ENCODE measurements around the gene IP6K2.
"Not testable (repeated sequence)": the region's sequence is repeated elsewhere in the genome, so short reads cannot be mapped to it uniquely, and the experiment has no call there.

Gene IP6K2

DNA sequence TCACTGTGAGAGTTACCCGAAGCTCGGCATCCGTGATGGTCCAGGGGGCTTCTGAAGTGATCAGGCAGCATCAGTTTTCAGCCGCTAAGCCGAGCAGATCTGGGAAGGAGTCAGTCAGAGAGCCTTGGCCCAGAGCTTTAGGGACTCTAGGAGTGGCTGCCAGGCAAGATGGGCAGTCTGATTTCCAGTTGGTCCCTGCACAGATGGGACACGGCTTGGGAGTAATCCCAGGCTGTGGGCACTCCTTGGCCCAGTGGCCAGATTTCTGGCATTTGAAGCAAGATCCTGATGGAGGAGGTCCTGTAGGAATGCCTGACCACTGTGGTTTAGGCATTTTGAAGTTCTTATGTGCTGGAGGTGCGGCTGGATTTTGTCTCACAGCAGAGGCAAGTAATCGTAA is 10.5 kb upstream of the IP6K2 start:
- DNase-seq (ENCODE audit: low spot score): no peak

DNA sequence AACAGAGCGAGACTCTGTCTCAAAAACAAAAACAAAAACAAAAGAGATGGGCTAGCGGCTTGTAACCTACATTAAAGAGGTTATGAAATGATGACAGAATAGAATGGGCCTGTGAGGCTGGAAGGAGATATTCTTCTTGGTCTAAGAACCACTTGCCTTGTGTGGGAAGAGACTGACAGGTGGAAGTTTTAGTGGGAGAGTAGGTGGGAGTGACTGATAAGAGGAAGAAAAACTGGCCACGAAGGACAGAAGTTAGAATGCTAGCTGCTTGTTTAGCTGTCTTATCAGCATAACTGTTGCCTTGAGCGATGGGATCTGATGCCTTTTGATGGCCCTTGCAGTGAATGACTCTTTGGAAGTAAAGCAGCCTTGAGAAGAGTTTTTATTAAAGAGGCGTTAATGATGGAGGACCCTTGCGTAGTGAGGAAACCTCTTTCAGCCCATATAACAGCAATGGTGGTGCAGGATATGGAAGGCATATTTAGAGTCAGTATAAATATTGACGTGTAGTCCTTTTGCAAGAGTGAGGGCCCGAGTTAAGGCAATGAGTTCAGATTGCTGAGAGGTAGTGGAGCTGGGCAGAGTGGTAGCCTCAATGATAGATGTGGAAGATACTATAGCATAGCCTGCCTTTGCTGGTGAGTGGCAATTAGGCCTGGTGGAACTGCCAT is 8.3 kb upstream of the IP6K2 start:
- not testable (repeated sequence) for DNase-seq (ENCODE audit: low spot score)

DNA sequence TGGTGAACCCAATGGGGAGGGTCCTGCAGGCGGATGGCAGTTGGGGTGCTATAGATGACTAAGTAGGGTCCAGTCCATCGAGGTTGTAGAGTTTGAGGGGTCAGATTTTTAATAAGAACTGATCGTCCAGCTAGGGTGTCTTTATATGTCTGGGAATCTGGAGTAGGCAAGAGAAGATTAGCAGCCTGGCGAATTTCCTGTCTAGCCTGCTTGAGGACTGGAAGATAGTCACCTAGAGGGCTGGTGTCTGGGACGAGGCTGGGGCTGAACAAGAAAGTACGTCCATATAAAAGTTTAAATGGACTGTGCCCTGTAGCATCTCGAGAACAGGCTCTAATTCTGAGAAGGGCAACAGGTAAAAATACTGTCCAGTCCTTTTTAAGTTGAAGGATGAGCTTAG is 6.7 kb upstream of the IP6K2 start:
- DNase-seq (ENCODE audit: low spot score): no peak

DNA sequence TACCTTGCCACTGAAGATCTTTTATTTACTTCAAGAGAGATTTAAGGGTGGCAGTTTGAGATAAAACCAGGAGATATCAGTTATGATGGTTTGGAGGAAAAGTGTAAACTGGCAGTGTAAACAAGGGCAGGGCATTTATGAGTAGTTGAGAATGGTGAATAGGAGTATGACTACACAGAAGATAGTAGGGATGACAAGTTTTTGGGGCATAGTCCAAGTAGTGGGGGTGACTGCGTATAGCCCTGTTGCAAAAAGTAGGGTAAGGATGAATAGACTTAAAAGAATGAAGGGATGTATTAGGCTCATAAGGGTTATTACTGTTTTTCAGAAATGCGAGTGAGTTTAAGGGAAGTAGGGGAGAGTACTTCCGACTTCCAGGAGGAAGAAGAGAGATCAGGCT is 6.3 kb upstream of the IP6K2 start:
- DNase-seq (ENCODE audit: low spot score): not testable (repeated sequence)

DNA sequence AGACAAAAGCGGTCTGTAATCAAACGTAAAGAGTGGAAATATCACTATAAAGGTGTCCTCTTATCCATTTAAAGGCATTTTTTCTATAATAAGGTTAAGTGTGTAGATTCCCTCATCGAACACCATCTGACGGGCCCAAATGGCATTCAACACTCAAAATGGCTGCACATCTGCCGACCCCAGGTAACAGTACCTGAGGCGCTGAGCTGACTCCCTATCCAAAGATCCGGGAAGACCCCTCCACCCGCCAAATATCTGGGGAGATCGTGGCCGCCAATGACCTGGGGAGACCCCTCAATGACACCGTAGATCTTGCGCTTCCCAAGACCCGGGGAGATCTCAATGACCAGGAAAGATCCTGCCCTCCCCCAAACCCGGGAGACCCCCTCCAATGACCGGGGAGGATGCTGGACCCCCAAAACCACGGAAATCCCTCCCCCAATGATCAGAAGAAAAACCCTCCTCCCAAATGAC is 476 bp downstream of the IP6K2 start:
- DNase-seq (ENCODE audit: low spot score): no peak

DNA sequence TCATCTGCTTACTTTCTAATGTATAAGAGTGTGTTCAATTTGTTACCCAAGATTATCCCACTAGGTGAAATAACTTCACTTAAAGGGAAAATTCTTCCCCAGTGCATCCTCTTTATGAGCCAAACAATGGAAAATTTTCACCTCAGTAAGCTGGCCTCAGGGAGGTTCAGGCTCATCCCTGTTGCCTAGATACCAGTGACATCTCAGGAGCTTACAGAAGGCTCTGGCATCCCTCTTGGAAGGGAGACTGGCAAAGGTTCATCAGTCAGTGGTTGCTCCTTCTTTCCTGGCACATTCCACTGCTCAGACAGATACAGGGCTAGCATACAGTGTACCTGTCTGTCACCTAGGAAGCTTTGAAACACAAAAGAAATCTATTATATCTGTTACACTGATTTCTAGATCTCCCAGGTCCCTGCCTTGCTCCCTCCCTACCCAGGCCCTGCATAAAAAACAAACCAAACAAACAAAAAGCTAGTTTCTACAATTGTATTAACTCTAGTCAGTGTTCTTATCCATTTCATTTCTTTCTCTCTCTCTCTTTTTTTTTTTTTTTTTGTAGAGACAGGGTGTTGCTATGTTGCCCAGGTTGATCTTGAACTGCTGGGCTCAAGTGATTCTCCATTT is 1.7 kb downstream of the IP6K2 start:
- no peak for DNase-seq (ENCODE audit: low spot score)

DNA sequence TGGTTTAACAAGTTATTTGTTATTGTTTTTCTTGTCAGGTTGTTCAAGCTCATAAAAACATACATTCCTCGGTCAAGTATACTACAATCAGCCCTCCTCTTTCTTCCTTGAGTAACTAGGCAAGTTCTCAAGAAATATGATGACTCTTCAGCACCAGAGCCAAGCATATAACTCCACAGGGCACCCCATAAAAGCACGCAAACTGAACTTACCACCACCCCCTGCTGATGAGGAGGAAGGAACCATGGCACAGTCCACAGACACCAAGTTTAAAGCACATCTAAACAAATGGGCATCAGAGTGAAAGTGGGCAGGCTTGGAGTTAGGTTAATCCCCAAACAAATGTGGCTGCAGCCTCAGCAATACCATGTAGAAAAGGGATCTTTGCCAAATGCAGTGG is 5.3 kb downstream of the IP6K2 start:
- no peak for DNase-seq (ENCODE audit: low spot score)

DNA sequence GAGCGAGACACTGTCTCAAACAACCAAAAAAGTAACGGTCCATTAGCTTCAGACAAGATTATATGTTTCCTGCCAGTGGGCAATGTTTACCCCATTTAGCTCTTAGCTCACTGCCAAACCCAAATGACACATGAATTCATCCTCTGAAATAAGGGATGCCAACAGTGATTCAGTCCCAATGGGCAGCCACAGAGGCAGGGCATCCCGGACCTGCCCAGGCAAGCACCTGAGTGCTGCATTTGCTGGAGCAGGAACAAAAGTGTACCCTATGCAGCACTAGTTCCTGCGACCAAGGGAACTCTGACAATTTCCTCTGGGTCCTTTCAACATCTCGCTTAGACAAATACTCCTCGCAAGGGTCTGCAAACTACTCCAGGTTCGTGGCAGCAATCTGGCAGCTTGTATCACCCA is 8.0 kb downstream of the IP6K2 start:
- no peak for DNase-seq (ENCODE audit: low spot score)

DNA sequence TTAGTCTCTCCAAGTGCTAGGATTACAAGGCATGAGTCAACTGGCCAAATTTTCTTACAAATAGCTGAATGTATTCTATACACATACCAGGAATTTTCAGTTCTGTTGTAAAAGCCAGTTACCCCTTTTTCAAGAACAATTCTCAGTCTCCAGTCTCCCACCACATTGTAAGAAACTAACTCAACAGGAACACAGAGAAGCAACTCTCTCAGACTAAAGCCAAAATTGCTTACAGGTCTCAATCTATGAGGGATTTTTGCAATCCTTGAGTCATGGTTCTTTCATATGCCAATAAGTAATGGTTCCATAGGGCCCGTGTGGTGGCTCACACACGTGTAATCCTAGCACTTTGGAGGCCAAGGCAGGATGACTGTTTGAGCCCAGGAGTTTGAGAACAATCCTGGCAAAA is 8.5 kb downstream of the IP6K2 start:
- DNase-seq (ENCODE audit: low spot score): no peak

DNA sequence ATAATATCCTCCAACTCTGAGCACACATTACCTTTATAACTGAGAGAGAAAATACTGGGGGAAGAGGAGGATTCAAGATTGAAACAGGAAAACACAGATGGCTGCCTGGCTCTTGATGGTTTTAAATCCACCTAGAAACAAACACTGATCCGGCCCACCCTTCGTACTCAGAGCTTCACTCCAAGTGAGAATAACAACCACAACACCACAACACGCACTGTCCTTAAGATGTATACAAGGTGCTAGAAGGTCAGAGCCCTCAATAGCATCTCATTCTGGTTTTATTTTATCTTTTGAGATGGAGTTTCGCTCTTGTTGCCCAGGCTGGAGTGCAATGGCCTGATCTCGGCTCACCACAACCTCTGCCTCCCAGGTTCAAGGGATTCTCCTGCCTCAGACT is 9.9 kb downstream of the IP6K2 start:
- no peak for DNase-seq (ENCODE audit: low spot score)

DNA sequence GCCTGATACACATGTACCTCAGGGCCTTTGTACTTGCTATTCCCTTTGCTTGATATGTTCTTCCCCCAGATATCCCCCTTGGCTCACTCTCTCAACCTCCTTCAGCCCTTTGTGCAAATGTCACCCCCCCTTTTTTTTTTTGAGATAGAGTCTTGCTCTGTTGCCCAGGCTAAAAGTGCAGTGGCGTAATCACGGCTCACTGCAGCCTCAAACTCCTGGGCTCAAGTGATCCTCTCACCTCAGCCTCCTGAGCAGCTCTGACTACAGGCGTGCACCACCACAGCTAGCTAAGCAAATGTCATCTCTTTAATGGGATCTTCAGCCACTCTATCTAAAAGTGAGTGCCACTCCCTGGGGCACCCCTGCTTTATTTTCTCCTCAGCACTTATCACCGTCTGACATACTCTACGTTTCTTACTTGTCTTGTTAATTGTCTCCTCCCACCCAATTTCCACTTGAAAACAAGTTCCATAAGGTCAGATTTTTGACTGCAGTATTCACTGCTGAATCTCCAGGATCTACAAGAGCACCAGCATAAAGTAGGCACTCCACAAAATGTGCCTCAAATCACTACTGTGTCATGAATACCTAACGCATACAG is 14.6 kb downstream of the IP6K2 start:
- no peak for DNase-seq (ENCODE audit: low spot score)

DNA sequence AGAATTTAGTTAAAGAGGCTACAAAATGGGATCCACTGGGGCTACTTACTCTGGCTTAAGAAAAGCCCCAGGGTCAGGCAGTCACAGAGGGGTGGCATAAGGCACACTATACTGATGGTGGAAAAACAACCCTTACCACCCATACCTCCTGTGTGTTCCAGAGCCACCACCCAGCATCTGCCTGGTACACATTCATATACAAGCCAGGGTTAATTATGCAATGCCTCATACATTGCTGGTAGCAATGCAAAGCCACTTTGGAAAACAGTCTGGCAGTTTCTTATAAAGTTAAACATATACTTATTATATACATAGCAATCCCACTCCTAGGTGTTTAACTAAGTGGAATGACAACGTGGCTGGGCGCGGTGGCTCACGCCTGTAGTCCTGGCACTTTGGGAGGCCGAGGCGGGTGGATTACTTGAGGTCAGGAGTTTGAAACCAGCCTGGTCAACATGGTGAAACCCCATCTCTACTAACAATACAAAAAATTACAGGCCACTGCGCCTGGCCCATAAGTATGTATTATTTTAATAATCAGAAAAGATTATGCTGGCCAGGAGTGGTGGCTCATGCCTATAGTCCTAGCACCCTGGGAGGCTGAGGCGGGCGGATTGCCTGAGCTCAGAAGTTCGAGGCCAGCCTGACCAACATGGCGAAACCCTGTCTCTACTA is 16.2 kb downstream of the IP6K2 start:
- DNase-seq (ENCODE audit: low spot score): no peak

DNA sequence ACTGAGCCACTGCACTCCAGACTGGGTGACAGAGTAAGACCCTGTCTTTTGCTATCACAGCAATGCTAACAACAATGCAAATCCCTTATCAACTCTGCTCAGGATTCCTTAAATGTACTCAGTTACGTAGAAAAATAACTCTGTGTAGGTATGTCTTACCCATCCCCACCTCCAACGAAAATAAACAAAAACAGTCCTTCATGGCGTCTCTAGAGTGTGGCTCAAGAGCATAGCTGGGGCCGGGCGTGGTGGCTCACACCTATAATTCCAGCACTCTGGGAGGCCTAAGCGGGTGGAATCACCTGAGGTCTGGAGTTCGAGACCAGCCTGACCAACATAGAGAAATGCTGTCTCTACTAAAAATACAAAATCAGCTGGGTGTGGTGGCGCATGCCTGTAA is 18.1 kb downstream of the IP6K2 start:
- DNase-seq (ENCODE audit: low spot score): no peak

DNA sequence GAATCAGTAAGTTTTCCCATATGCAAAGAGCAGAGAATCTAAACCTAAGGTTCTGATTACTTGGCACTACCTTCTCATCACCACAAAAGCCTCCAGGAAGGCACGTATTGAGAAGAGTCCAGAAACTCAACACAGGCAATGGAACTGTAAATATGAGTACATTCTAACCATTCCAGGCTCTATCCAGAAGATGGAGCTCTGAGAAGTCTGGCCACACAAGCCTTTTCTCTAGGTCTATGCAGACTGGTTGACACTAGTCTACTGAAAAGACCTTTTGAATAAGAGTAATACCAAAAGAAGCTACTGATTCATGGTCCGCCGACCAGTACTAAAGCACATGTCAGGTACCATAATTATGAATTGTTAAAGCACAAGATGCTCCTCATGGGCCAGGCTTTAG is 19.1 kb downstream of the IP6K2 start:
- peak; percentile 34 for DNase-seq (ENCODE audit: low spot score)

DNA sequence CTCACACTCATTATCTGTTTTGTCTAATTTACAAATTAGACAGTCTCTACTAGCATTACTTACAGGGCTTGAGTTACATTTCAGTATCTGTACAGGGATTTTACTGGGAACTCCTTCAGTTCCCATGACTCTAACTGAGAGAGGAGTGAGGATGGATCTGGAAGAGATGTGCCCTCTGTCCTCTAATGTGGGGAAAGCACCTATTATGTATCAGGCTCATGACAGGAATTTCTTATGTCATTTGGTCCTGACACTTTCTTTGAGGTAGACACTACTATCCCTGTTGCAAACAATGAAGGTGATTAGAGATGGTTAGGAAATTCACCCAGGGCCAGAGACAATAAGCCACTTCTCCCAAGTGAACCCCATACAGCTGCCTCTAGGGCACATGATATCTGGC is 20.4 kb downstream of the IP6K2 start:
- DNase-seq (ENCODE audit: low spot score): no peak

DNA sequence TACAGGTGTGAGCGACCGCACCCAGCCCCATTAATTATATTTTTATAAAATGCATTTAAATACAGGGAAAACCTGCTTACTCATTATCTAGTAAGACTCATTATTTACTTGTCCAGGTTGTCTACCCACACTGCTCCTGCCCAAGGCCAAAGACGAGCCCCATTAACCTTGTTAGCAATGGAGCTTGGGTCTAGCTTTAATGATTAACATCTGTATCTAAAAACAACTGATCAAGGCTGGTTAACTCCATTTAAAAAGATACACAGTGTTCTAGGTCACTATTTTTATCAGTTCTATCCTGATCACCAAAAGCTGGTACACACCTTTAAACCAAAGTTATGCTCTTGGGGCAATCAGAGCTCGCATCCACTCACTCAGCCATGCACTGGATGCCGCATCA is 20.9 kb downstream of the IP6K2 start:
- DNase-seq (ENCODE audit: low spot score): no peak

DNA sequence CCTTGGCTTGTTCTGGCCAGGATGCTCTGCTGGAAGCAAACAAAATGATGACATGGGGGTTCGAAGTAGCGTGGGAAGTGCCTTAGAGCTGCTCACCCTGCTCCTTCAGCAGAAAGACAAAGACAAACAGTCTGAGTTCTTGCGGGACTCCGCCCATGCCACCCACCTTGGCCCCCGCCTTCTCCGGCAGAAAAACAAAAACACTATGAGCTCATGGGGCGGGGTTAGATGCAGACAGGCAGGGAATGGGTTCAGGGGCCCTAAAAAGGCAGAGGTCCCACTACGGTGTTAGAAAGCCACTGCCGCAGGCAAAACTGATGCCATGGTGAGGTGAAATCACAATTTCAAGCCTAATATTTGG is 21.6 kb downstream of the IP6K2 start:
- DNase-seq (ENCODE audit: low spot score): peak; percentile 23

DNA sequence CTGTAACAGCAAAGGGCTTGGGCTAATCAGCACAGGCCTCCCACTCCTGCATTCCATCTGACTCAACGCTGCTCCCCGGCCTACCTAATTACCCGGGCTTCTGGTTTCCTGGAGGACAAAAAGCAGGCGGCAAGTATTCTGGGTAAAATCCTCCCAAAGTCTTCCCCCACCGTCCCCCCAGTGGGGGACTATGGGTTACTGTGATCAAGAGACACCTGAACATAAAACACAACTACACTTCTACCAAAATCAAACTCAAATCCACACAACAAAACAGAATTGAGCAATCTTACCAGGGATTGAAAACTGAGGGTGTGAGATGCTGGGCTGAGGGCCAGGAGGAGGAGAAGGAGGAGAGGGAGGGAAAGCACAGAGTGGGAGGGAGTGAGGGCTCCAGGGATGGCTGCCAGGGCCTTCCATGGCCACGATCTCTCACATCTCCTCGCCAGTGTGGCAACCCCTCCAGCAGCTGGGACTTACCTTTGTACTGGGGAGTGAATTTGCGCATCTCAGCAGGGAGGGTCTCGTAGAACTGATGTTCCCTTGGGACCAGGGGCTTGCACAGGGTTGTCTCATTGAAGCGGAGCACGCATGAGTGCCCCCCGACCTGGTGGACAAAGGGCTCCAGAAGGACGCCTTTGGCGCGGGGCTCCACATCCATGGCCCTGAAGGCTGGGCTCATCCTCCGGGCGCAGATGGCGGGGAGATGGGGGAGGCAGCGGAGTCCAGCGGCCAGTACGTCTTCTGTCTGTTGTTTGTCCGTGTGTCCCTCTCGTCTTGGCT is 22.2 kb downstream of the IP6K2 start:
- DNase-seq (ENCODE audit: low spot score): peak; percentile 50

DNA sequence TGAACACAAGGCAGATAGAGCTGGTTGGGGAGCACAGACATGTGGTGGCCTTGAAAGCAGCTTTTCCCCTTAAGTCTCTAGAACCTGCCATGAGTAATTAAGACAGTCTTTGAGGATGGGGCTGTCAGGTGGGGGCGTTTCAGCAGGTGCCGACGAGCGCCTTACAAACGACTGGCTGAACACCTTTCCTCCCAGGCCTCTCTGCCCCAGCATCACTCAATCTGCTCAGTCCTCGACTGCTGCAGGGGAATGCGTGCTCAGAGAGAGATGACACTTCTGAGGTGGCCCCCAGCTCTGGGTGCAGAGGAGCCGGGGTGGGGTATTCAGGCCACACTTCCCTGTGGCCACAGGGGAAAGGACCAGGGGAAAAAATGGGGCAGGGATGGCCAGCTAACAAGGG is 23.2 kb downstream of the IP6K2 start:
- DNase-seq (ENCODE audit: low spot score): no peak

DNA sequence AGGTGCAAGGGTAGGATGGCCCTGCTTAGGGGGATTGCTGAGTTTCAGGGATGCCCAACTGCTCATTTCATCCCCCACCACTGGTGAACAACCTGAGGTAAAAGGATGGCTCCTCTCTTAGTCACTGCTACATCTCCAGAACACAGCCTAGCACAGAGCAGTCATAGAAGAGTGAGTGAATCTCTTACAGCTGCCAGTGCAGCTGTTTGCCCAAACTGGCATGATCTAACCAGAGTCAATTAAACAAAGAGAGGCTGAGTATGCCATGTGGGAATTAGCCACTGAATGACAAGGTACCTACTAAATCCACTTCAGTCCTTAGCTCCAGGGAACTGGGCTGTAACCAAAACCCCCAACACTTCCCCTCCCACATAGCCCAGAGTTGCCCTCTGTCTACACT is 24.5 kb downstream of the IP6K2 start:
- DNase-seq (ENCODE audit: low spot score): no peak

DNA sequence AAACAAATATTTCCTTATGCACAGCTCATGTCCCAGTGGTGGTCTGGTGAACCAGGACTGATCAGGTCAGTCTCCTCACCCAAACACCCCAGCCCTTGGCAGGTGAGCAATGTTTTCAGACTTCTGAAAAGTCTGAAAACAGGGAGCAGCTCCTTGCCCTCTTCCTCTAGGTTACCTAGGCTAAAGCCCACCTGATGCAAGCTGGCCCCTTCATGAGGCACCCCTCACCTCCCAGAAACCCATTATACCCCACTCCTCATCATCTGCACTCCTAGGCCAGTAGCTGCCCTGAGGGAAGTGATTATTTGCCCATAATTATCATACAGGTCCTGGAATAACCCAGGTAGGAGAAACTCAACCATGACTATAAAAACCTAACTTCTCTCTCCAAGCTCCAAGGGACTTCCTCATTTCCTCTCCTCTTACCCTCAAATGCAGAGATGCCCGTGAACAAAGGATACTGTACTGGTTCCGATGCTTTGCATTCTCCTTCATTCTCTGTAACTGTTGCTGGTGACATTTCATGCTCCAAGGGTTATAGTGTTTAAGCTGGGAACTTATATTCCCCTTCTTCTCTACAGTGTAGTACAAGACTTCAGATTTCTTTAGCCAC is 26.1 kb downstream of the IP6K2 start:
- DNase-seq (ENCODE audit: low spot score): no peak

DNA sequence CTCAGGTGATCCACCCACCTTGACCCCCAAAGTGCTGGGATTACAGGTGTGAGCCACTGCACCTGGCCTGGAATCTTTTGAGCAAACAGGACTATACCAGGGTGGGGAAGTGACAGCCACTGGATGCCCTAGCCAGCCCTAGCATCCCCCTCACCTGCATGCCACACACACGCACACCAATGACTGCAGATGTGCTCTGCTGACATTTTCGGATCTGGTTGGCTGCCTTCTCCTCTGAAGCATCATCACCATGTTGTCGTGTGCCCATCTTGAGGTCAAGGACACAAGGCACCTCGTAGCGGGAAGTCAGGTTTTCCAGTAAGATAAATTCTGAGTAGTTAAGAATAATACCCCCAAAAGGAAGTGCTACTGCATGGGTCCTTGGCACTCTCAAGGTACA is 27.6 kb downstream of the IP6K2 start:
- DNase-seq (ENCODE audit: low spot score): no peak
